ENCODE data around the gene FREM1. TPM values are rescaled to one million over a fixed set of nuclear protein-coding genes. Genes with fewer than 3 reads are reported as not detected.

FREM1 gene
- total RNA-seq, 2 experiments from 2014 or later = not detected

DNA sequence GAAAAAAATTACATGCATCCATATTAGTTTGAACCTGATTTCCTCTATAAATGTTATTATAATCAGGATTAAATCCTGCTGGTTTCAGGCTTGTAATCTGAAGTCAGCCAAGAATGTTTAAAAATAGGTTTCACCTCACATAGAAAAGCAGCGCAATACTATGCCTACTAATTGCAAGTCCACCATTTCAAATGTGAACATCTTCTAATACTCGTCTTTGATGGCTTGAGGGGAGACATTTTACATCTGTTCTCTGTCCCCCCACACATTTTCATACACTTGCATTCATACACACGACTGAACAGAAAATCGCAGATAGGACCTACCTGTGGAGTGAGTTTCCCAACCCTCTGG is 41.8 kb downstream of the FREM1 start:
- intact Hi-C loops (cut with micrococcal nuclease; ENCODE audit: unreplicated experiment) = no loop called here
- no peaks in the 10 kb centered on the region for H3K4me1 ChIP-seq (ENCODE audit: insufficient read depth, low read length, poor library complexity, severe bottlenecking)
- H3K36me3 ChIP-seq (ENCODE audit: insufficient read depth, low read length) = no peaks in the 10 kb centered on the region
- BruUV-seq (replicated peaks) = no TSS peak
- no peak overlapping the region for H2AFZ ChIP-seq (ENCODE audit: low read length)
- POLR2A ChIA-PET = no interaction called here
- CTCF ChIA-PET (ENCODE audit: unreplicated experiment) = no interaction called here
- no peak for TF ChIP-seq EZH2phosphoT487 (IDR thresholded peaks at IDR 0.05; ENCODE audit: borderline replicate concordance, low read depth, low read length)
- TF ChIP-seq, protein P1, sequence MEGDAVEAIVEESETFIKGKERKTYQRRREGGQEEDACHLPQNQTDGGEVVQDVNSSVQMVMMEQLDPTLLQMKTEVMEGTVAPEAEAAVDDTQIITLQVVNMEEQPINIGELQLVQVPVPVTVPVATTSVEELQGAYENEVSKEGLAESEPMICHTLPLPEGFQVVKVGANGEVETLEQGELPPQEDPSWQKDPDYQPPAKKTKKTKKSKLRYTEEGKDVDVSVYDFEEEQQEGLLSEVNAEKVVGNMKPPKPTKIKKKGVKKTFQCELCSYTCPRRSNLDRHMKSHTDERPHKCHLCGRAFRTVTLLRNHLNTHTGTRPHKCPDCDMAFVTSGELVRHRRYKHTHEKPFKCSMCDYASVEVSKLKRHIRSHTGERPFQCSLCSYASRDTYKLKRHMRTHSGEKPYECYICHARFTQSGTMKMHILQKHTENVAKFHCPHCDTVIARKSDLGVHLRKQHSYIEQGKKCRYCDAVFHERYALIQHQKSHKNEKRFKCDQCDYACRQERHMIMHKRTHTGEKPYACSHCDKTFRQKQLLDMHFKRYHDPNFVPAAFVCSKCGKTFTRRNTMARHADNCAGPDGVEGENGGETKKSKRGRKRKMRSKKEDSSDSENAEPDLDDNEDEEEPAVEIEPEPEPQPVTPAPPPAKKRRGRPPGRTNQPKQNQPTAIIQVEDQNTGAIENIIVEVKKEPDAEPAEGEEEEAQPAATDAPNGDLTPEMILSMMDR (conservative IDR thresholded peaks at IDR 0.05; ENCODE audit: low read length) = no peak
- no peak for DNase-seq (ENCODE audit: low spot score)
- no peaks in the 10 kb centered on the region for H3K9me2 ChIP-seq (ENCODE audit: insufficient read depth, low read length)
- no peaks in the 10 kb centered on the region for H3K79me2 ChIP-seq (ENCODE audit: insufficient read depth, low read depth, low read length)
- H3K9me3 ChIP-seq (ENCODE audit: low read length) = no peaks in the 10 kb centered on the region
- no peaks in the 10 kb centered on the region for H4K20me1 ChIP-seq (ENCODE audit: insufficient read depth, low read length)
- H3K27ac ChIP-seq (ENCODE audit: low read depth, low read length, poor library complexity, severe bottlenecking) = no peak overlapping the region
- no peak overlapping the region for H3K4me3 ChIP-seq (ENCODE audit: low read depth, low read length, poor library complexity, severe bottlenecking)
- no peak overlapping the region for H3K4me2 ChIP-seq (ENCODE audit: low read length)

- H3K4me1 ChIP-seq (ENCODE audit: insufficient read depth, low read length, poor library complexity, severe bottlenecking) = no peaks in the 10 kb centered on the region
- H3K4me3 ChIP-seq (ENCODE audit: low read depth, low read length, poor library complexity, severe bottlenecking) = no peak overlapping the region
- H4K20me1 ChIP-seq (ENCODE audit: insufficient read depth, low read length) = no peaks in the 10 kb centered on the region
- H2AFZ ChIP-seq (ENCODE audit: low read length) = no peak overlapping the region
- DNase-seq (ENCODE audit: low spot score) = no peak
- H3K79me2 ChIP-seq (ENCODE audit: insufficient read depth, low read depth, low read length) = no peaks in the 10 kb centered on the region
- BruUV-seq (replicated peaks) = no TSS peak
- H3K27ac ChIP-seq (ENCODE audit: low read depth, low read length, poor library complexity, severe bottlenecking) = no peak overlapping the region
- ChIA-PET CTCF (ENCODE audit: unreplicated experiment) (no interaction called here), POLR2A (interaction anchor here (0.5 kb wide), 1 partner anchor 1027 kb away, joined by 3 read pairs; no protein-coding TSS in a partner anchor)
- no peak overlapping the region for H3K4me2 ChIP-seq (ENCODE audit: low read length)
- no peaks in the 10 kb centered on the region for H3K36me3 ChIP-seq (ENCODE audit: insufficient read depth, low read length)
- no peaks in the 10 kb centered on the region for H3K9me3 ChIP-seq (ENCODE audit: low read length)
- TF ChIP-seq, protein P1 (conservative IDR thresholded peaks at IDR 0.05; ENCODE audit: low read length) = no peak
- TF ChIP-seq EZH2phosphoT487 (IDR thresholded peaks at IDR 0.05; ENCODE audit: borderline replicate concordance, low read depth, low read length) = no peak
- intact Hi-C loops (cut with micrococcal nuclease; ENCODE audit: unreplicated experiment) = no loop called here
- no peaks in the 10 kb centered on the region for H3K9me2 ChIP-seq (ENCODE audit: insufficient read depth, low read length)
Measured at GRCh38 chr9:14866200-14866749, 44.0 kb downstream of the FREM1 start.

DNA sequence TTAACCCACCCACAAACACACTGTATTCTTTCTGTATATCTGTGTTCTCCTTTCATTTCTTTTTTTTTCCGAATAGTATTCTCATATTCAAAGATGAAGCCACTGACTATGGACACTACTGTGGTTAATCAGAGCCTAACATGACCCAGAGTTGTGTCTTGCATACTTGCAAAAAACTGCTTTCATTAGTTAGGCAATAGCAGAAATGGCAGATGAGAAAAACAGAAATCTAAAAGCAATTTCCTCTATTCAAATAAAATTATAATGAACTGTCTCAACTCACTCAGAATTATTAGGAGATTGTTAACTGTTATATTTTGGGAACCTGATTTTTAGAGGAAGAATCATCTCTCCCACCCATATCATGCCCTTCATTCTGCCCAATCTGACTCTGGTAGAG is 45.9 kb downstream of the FREM1 start:
- ChIA-PET CTCF (ENCODE audit: unreplicated experiment) (no interaction called here), POLR2A (no interaction called here)
- Histone ChIP-seq H3K36me3 (ENCODE audit: insufficient read depth, low read length) (no peaks in the 10 kb centered on the region), H3K9me2 (ENCODE audit: insufficient read depth, low read length) (no peaks in the 10 kb centered on the region), H3K4me3 (ENCODE audit: low read depth, low read length, poor library complexity, severe bottlenecking) (no peak overlapping the region), H3K4me1 (ENCODE audit: insufficient read depth, low read length, poor library complexity, severe bottlenecking) (no peaks in the 10 kb centered on the region), H3K79me2 (ENCODE audit: insufficient read depth, low read depth, low read length) (no peaks in the 10 kb centered on the region), H3K4me2 (ENCODE audit: low read length) (no peak overlapping the region), H3K27ac (ENCODE audit: low read depth, low read length, poor library complexity, severe bottlenecking) (no peak overlapping the region), H4K20me1 (ENCODE audit: insufficient read depth, low read length) (no peaks in the 10 kb centered on the region), H3K9me3 (ENCODE audit: low read length) (no peaks in the 10 kb centered on the region), H2AFZ (ENCODE audit: low read length) (no peak overlapping the region)
- TF ChIP-seq, protein P1 (conservative IDR thresholded peaks at IDR 0.05; ENCODE audit: low read length) = no peak
- no peak for TF ChIP-seq EZH2phosphoT487 (IDR thresholded peaks at IDR 0.05; ENCODE audit: borderline replicate concordance, low read depth, low read length)
- intact Hi-C loops (cut with micrococcal nuclease; ENCODE audit: unreplicated experiment) = no loop called here
- no peak for DNase-seq (ENCODE audit: low spot score)
- BruUV-seq (replicated peaks) = no TSS peak

Data from OCI-LY7 (cell line).